Measurements from ENCODE around the gene MYH11.

DNA sequence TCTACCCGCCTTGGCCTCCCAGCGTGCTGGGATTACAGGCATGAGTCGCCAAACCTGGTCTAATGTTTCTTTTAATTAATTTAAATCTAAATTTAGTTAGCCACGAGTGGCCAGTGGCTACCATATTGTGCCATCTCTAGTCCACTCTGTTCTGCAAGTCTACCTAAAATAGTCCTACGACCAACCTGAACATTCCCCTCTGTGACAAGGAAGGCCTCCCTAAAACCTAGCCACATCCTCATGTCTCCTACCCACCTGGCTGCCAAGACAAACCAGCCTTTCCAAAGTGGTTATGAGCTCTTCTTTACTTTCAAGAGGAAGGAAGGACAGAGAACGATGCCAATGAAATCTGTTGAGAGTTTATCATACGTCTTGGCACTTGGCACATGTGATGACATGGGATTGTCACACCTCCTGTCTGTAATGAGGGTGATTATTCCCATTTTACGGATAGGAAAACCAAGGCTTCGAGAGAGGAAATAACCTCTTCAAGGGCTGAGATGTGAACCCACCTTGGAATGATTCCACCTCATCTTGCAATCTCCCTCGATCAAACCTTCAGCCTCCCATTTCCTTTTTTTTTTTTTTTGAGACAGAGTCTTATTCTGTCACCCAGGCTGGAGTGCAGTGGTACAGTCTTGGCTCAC, 19.7 kb downstream of the MYH11 start:
- TF ChIP-seq GATA2 (IDR thresholded peaks at IDR 0.05; ENCODE audit: low read depth, low read length) (no peak), GATA3 (IDR thresholded peaks at IDR 0.05; ENCODE audit: low read depth, low read length) (no peak)

Measured in SH-SY5Y (cell line).